ENCODE results near the gene FARP1.

FARP1 gene

DNA sequence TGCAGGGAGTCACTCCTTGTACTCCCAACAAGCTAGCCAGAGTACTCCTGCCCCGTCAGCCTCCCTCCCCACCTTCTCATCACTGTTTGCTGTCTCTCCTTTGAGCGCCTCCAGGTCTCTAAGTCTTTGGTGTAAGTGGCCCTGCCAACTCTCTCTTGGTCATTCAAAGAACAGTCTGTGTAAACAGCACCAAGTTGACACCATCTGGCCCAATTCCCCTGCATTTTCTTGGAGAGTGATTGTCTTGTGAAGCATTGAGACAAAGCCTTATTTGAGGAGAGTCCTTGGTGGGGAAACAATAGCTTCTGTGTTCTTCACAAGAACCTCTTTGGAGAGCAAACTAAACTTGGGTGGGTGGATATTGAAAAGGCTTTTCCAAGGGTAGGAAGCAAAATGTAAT is 148.8 kb downstream of the FARP1 start:
- no peak for DNase-seq

DNA sequence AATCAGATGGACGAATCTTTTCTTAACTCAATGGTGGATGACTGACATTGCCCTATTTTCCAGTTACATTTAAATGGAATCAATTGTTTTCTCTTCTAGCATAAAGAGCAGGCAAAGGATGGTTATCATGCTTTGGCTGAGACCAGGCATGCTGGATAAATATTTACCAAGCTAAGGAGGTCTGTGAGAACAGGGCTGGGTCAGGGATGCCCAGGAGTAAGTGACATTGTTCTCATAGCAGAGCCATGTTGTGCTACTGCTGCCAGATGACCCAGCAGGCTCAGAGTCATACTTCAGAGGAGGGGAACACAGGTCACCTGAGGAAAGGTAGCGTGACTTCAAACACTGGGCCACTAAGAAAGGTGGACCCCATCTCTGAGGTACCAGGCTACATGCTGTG is 150.2 kb downstream of the FARP1 start:
- peak; percentile 20 for DNase-seq

DNA sequence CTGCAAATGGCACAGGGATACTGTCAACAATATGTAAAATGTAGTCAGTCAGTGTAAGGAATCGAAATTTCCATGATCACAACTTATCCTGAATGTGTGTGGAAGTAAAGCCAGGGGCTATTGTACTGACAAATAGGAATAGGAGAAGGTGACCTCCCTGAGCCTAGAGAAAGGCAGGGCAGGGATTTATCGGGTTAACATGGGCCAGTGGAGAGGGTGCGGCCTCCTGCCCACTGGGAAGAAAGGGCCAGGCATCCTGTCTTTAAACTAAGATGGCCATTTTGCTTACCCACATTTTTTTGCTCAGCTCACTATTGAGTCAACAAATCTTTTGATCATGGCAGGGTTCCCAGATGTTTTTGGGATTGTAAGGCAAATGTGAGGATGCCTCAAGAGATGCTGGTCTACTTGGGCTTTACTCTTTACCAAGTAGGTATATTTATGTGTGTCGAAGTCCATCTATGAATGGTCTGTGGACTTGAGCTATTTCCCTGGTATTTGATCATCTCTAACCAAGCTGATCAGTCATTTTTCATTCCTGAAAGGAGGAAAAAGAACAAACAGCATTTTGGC is 150.8 kb downstream of the FARP1 start:
- DNase-seq: no peak

DNA sequence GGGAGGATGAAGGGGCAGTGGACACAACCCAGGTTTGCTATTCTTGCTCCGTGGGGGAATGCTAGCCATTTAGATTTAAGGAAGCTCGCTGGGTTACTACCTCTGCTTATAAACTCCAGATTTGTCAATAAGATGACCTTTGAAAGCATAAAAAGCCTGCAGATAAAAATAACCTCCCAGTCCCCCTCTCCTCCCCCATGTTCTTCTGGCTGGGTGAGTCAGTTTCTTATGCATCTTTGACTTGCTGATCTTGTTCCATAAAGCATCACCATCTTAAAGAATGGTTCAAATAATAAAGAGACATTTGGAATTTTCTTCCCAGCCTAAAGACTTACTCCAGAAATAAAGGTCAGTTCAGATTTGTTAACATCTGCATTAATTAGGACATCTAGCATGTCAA is 152.5 kb downstream of the FARP1 start:
- DNase-seq: no peak

DNA sequence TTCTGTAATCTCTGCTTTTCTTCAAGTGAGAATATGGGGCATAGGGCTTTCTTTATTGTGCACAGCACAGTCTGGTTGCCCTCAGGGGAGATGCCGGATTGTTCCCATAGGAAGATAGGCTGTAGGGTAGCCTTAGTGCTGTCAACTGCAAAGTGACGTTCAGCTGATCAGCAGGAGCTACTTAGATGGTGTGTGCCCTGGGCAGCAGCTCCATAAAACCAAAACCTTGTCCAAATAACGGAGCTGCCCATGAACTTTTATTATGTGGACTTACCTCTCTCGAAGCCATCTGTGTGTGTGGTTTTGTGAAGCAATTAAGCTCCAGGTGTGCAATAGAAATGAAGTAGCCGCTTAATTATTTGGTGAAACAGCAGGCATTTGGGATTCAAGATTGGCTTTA is 154.2 kb downstream of the FARP1 start:
- DNase-seq: peak; percentile 36

DNA sequence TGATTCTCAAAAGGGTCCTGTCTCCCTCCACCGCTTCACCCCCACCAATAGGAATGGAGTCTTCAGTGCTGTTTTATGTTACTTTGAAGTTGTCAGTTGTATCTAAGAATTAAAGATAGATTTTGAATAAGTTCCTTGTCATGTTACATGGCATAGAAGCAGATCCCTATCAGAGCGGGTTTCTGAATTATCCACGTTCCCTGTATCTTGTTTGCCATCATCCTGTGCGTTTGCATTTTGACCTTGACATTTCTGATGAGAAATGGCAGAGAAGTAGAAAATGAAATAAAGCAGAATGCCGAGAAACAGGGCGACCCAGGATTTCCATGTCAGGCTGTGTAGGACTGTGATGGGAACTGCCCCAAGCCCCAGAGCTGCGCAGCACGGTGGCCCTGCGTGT is 154.9 kb downstream of the FARP1 start:
- DNase-seq: no peak

DNA sequence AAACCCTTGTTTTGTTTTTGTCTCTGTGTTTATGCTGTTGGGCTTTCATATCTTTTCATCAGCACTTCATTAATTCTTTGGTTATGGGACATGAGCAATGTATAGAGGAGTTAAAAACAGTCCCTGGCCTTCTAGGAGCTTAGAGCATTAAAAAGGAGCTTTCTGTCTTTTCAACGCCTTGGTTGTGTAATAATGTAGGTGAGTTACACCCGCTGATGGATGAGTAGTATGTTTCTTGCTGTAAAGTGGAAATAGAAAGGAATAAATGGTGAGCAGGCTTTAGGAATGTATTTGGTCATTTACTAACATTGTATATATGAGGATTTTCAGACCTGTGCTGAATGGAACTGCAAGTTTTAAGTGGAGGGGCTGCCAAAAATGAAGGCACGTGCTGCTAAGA is 155.7 kb downstream of the FARP1 start:
- DNase-seq: no peak

DNA sequence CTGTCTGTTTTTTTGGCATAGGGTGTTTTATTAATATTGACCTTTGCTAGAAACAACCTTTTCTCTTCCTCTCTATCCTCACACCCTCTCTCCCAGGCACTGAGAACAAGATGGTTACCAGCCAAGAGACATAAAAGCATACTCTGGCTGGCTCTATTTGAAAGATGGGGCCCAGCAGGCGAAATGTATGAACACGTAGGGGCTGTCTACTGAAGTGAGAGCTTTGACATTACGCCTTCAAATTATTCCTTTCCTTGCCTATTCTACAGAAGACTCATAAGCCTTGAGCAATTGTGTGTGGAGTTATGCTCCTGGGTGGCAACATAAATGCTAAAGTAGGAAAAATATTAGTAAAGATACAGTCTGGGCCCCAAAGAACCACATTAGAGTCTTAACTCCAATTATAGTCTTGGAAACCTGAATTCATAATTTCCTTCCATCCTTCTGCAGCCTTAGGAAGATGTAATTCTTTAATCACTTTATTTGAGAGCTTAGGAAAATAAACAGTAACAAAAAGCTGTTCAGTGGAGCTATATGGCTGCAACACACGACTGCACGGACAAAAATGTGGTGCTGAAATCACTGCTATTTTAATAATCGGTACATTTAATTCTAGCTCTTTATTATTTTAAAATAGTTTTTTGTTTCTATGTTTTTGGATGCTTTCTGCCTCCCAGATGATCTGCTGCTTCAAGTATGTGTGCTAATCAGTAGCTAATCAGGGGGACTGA is 156.5 kb downstream of the FARP1 start:
- DNase-seq: no peak

DNA sequence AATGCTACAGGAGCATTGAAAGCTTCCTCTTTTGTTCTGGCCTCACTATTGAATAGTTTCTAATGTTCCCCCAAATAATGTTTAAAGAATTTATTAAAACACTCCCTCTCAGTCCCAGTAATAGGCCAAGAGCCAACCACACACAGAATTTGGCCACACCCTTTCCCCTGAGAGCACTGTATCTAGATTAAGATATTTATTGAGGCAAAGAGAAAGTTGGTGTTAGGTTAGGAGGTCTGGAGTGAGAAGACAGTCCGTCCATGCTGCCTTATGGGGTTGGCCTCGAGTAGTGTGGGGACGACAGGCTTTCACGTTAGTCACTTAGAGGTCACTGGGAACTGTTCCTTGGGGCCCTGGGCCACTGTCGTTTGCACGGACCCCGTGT is 157.1 kb downstream of the FARP1 start:
- DNase-seq: no peak

DNA sequence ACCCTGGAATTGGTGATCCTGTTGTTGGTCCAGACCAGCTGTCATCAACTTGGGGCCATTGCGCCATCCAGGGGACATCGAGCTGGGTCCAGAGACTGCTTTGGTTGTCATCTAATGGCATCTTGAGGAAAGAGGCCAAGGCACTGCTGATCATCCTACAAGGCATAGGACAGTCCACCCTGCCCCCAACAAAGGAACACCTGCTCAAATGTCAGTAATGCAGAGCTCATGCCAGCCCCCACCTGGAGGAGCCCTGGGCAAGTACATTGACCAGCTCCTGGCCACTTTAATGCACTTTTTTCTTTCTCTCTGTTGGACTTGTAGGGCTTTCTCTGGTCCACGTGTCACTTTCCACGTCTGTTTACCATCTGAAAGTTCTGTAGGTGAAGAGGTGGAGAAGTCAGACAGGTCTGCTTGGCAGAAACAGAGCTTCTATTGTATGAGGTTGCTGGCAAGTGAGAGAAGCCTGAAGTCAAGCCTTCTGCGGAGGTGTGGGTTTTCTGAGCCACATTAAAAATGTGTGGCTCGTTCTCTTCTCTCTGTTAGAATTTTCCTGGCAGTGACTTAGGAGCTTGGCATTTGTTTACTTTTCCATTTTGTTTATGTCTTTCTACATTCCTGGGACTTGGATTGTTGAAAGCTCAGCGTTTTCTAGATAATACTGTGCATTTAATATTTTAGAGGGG is 158.2 kb downstream of the FARP1 start:
- DNase-seq: no peak

DNA sequence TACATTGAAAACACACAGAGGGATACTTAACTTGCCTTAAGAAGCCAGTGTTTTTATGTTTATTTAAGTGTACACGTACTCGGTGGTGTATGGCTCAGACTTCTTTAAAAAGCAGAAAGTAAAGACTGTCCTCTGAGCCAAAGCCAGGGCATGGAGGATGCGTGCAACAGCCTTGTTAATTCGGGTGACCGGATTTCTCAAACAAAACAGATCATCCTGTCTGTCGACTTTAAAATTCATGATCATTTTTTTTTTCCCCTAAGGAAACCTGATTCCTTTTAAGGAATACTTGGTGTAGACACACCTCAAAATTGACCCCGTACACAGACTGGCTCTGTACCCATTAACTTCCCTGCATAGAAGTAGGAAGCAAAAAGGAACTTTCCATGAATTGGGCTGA is 158.8 kb downstream of the FARP1 start:
- no peak for DNase-seq

DNA sequence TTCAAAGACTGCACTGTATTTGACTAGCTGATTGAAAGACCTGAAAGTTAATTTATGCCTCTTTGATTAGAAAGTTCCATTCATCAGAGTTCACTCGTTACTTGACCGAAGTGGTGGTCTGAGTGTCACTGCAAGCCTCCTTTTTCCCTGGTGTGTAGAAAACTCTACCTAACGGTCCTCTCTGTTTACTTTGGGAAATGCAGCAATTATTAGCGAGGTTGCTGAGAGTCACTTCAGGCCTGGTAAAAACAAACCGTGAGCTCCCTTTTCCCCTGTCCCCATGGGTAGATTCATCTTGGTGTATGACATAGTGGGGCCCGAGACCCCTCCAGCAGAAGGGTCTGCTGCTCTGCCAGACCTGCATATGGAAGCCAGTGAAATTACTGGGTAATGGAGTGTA is 161.0 kb downstream of the FARP1 start:
- DNase-seq: no peak

DNA sequence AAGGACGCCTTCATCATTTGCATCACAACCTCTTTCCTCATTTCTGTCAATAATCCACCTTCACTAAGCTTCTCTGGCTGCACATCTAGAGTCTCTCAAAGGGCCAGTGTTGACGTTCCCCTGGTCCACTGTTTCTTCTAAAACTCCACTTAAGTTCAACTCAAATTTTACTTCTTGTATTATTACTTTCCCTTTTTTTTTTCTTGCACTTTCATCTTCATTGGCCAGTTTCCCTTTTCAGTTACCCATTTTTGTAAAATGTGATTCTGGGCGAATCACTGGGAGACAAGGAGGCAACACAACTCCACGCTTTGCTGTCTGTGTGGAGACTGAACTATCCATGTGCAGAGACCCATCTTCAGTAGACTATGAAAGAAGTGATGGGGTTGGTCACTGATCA is 162.8 kb downstream of the FARP1 start:
- DNase-seq: no peak

DNA sequence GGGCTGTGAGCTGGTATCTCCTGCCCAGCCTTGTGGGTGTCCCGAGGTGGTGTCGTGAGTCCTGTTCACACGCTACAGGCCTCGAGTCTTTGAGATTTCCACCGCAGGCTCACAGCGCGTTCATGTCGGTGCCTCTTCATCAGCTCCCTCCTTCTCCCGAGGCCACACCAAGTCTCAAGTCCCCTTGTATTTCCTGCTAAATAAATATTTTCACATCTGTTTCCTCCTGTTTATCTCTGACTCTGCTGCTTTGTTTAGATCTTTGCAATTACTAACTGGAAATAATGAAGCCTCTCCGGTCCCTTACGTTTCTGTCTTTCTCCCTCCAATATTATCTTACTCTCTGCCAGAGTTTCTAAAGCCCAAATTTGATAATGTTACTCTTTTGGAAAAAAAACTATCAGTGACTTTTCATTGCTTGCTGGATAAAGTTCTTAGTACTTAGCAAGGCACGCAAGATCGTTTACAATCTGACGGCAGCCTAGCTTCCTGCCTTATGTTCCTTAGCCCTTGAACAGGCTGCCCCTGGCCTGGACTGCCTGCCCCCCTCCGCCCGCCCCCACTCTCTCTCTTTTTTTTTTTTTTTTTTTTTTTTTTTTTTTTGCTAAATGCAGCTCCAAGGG is 164.7 kb downstream of the FARP1 start:
- DNase-seq: no peak

DNA sequence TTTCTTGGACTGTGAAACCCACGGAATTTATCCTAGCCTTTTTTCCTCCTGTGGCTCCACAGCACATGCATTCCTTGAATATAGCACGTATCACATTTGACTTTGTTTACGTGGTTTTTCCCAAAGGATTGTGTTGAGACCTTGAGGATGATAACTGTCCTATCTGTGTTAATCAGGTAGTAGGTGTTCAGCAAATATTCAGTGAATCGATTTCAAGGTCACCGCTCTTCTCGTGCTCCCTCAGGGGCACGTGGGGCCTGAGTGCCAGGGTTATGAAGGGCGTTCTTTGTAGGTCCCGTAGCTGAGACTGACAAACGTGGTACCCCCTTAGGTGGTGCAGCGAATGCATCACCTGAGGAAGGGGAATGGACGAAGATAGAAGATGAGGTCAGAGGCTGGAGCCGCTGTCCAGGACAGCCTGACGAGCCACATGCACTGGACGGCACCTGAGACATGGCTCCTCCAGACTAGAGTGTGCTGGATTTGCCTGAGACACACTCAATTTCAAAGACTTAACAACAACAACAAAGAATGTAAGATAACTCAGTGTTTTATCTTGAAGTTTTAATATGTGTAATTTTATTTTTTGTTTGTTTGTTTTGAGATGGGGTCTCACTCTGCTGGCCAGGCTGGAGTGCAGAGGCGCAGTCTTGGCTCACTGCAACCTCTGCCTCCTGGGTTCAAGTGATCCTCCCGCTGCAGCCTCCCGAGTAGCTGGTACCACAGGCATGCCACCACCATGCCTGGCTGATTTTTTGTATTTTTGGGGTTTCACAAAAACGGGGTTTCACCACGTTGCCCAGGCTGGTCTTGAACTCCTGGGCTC is 165.4 kb downstream of the FARP1 start:
- no peak for DNase-seq

DNA sequence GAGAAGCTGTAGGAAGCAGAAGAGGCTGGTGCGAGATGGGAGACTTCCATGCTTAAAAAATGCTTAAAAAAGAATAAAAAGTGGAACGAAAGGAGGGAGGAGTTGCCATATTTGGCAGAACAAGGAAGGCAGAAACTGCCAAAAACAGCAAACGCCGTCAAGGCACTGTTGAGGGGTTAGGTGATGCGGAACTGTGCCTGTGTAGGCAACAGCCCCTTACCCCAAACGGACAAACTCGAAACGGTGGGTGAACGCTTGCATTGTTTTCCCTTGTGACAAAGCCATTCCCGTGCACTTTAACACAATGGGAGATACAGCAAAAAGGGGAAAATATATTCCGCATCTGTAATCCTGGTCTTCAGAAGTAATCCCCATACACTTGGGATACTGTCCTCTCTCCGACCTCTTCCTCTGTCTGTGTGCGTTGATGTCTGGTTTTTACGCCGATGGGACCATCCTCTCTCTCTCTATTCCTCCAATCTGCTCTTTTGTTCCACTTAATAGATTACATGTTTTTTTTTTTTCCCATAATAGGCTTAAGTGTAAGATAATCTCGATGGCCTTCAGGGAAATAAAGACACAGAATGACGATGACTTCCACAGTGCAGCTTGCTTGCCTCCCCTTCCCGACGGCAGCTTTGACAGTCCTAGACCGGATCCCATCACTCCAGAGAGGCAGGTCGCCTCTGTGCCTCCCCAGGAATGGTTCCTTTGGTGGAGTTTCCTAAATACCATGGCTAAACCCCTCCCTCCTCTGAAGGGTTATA is 166.9 kb downstream of the FARP1 start:
- no peak for DNase-seq

DNA sequence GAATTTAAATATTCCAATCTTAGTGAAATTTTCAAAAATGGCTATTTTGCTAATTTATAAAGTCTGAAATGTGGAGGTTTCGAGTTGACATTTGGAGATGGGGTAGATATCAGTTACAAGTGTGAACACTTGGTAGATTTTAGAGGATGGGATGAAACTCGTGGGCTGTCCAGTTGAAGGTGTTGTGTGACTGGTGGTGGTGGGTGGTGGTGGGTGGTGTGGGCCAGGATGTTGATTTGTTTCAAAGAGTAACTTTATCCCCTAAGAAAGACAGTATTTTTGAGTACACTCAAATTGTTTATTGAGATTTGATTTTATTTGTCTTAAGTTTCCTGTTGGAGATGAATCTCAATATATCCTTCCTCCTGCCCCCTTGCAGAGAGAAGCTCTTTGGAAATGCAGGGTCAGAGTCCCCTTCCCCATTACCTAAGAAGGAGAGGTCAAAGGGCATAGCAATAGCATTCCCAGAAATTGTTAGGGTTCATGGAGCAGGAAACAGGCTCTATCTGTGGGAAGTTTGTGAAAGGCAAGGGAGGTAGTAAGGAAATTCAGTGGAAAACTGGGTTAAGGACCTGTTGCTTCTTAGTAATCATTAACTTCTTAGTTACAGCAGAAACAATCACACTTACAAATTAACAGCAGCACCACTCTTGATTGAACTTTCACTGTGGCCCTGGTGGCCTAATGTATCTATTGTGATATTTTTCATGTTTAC is 167.7 kb downstream of the FARP1 start:
- DNase-seq: no peak

DNA sequence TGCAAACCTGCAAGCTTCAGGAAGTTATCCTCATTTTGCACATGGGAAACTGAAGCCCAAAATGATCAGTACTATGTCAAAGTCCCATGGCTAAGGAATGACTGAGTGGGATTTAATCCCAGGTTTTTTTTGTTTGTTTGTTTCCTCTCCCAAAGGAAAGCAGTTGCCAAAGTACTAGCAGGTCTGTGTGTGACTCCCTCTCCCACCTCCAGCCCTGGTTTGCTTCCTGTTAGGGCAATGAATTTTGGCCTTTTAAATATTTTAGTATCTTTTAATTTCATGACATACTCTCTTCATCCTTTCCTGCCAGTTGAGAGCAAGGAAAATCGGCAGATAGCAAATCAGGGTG is 168.3 kb downstream of the FARP1 start:
- DNase-seq: no peak

DNA sequence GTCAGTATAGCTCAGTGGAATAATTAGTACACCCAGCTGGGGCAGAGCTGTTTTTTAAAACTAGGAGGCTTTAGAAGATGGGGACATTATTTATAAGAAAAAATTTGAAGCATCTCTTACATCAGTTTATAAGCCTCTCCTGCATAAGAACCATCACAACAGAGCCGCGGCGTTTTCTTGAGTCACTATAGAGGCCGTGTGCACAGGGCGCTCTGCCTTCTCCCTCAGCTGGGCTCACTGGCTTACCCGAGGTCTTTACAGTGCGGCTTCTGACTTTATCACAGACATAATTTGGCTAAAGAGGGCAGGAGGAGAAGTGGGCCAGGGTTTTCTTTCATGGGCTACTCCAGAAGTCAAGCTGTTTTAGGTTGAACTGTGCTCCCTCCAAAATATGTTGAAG is 169.7 kb downstream of the FARP1 start:
- no peak for DNase-seq

DNA sequence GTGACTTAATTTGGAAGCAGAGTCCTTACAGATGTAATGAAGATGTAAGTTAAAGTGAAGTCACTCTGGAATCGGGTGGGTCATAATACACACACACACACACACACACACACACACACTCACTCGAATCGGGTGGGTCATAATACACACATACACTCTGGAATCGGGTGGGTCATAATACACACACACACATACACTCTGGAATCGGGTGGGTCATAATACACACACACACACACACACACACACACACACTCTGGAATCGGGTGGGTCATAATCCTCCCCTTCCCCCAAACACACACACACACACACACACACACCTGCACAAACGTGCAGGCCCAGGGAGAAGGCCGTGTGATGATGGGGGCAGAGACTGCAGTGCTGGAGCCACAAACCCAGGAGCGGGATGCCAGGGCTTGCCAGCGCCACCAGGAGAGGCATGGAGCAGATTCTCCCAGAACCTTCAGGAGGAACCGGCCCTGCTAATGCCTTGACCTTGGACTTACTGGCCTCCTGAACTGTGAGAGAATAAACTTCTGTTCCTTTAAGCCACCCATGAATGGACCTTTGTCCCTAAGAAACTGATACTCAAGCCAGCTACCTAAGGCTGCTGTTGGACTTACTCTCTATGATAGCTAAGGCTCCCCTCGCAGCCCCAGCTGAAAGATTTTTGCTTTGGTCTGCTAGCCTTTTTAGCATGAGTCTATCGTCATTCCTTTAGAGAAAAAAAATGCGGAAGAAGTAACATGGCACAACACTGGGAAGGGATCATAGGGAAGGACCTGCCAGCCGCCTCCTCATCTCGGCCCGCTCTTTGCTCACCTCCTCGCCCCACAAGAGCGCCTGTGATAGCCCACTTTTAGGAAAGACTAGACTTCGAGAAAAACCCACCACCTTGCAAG is 170.4 kb downstream of the FARP1 start:
- no peak for DNase-seq

DNA sequence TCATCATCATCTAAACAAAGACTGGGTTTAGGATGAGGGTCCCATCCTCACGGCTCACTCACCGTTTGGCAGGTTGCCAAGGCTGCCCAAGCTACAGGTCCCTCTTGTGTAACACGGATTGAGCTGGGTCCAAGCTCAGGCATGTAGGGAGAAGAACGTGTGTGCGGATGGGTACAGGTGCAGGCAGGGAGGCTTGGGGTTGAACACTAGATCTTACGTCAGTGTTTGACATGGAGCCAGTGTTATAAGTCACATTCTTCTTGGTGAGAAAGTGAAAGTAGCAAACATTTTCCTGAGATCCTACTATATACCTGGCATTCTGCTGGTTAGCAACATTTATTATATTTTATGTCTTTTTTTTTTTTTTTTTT is 171.0 kb downstream of the FARP1 start:
- DNase-seq: no peak
